ENCODE measurements around the gene NTHL1.

DNA sequence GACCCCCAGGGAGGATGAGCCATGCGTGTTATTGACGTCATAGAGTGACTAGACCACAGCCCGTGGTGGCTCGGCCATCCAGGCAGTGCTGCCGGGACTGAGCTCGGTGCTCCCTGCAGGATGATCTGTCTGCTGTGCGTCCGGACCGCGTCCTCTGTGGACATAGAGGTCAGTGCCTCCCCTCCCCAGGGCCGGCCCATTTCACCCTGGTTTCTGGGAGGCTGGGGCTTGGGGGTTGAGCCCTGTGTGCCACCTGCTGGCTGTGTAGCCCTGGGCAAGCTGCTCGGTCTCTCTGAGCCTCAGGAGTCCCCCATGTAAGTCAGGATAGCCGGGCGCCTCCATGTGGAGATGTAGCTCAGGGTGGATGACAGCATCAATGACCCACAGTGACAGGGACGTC, 8.4 kb upstream of the NTHL1 start:
- no peak for TF ChIP-seq BHLHE40 (IDR thresholded peaks at IDR 0.05; ENCODE audit: borderline replicate concordance)
- TF ChIP-seq ZNF384 (IDR thresholded peaks at IDR 0.05), result no peak

All from HEK293T (cell line).